T-helper 1 cell treated with Interleukin-12 subunit alpha and Interleukin-12 subunit beta and Interleukin-4 antibody, amounts not matched to agents 30 μg/mL and 1 μg/mL, for 36 hours (primary cell): ENCODE measurements around the gene NKX6-2.

Source experiments
- H3K27ac Mint-ChIP-seq: one replicate; pipeline ENCODE4 v1.8.0; 2021; ENCODE audit warnings: mild to moderate bottlenecking, mixed read lengths
- H3K27me3 Mint-ChIP-seq: one replicate; pipeline ENCODE4 v1.8.0; 2021; ENCODE audit warnings: low read depth, mixed read lengths
- H3K36me3 Mint-ChIP-seq: one replicate; pipeline ENCODE4 v1.8.0; 2021; ENCODE audit warnings: low read depth, mixed read lengths
- H3K4me1 Mint-ChIP-seq: one replicate; pipeline ENCODE4 v1.8.0; 2021; ENCODE audit warnings: low read depth, mixed read lengths
- H3K4me3 Mint-ChIP-seq: one replicate; pipeline ENCODE4 v1.8.0; 2021; ENCODE audit warnings: mild to moderate bottlenecking, moderate library complexity, mixed read lengths
- H3K9me3 Mint-ChIP-seq: one replicate; pipeline ENCODE4 v1.8.0; 2021; ENCODE audit warnings: mixed read lengths

NKX6-2 gene

GRCh38 chr10:132740588-132740987 lies 45.4 kb downstream of the NKX6-2 start:
- no peaks in the 10 kb centered on the region for H3K27me3 Mint-ChIP-seq
- H3K9me3 Mint-ChIP-seq, result no peaks in the 10 kb centered on the region
- H3K4me3 Mint-ChIP-seq, result no peak overlapping the region
- no peaks in the 10 kb centered on the region for H3K36me3 Mint-ChIP-seq
- no peaks in the 10 kb centered on the region for H3K4me1 Mint-ChIP-seq
- no peak overlapping the region for H3K27ac Mint-ChIP-seq

GRCh38 chr10:132739225-132739613 lies 46.7 kb downstream of the NKX6-2 start:
- Mint-ChIP-seq H3K9me3 (no peaks in the 10 kb centered on the region), H3K4me1 (no peaks in the 10 kb centered on the region), H3K4me3 (no peak overlapping the region), H3K36me3 (no peaks in the 10 kb centered on the region), H3K27me3 (no peaks in the 10 kb centered on the region), H3K27ac (no peak overlapping the region)

GRCh38 chr10:132738454-132739224 lies 47.3 kb downstream of the NKX6-2 start:
- Mint-ChIP-seq H3K36me3 (no peaks in the 10 kb centered on the region), H3K4me1 (no peaks in the 10 kb centered on the region), H3K9me3 (no peaks in the 10 kb centered on the region), H3K27me3 (no peaks in the 10 kb centered on the region), H3K27ac (no peak overlapping the region), H3K4me3 (no peak overlapping the region)

GRCh38 chr10:132737390-132738048 lies 48.4 kb downstream of the NKX6-2 start:
- H3K27ac Mint-ChIP-seq, result no peak overlapping the region
- H3K27me3 Mint-ChIP-seq, result no peaks in the 10 kb centered on the region
- no peaks in the 10 kb centered on the region for H3K4me1 Mint-ChIP-seq
- no peak overlapping the region for H3K4me3 Mint-ChIP-seq
- no peaks in the 10 kb centered on the region for H3K36me3 Mint-ChIP-seq
- no peaks in the 10 kb centered on the region for H3K9me3 Mint-ChIP-seq

- no peaks in the 10 kb centered on the region for H3K36me3 Mint-ChIP-seq
- no peaks in the 10 kb centered on the region for H3K27me3 Mint-ChIP-seq
- no peaks in the 10 kb centered on the region for H3K4me1 Mint-ChIP-seq
- H3K27ac Mint-ChIP-seq, result no peak overlapping the region
- H3K4me3 Mint-ChIP-seq, result no peak overlapping the region
- no peaks in the 10 kb centered on the region for H3K9me3 Mint-ChIP-seq
These were observed 50.0 kb downstream of the NKX6-2 start for GRCh38 chr10:132735923-132736391.

GRCh38 chr10:132735341-132735775 lies 50.6 kb downstream of the NKX6-2 start:
- Mint-ChIP-seq H3K27me3 (no peaks in the 10 kb centered on the region), H3K4me3 (no peak overlapping the region), H3K9me3 (no peaks in the 10 kb centered on the region), H3K27ac (no peak overlapping the region), H3K4me1 (no peaks in the 10 kb centered on the region), H3K36me3 (no peaks in the 10 kb centered on the region)

GRCh38 chr10:132733926-132734325 lies 52.0 kb downstream of the NKX6-2 start:
- H3K4me1 Mint-ChIP-seq, result no peaks in the 10 kb centered on the region
- H3K4me3 Mint-ChIP-seq, result no peak overlapping the region
- H3K27ac Mint-ChIP-seq, result no peak overlapping the region
- no peaks in the 10 kb centered on the region for H3K27me3 Mint-ChIP-seq
- no peaks in the 10 kb centered on the region for H3K36me3 Mint-ChIP-seq
- H3K9me3 Mint-ChIP-seq, result no peaks in the 10 kb centered on the region
